Activated naive CD8-positive, alpha-beta T cell treated with anti-CD3 and anti-CD28 coated beads for 36 hours (primary cell): Measurements from ENCODE around the gene IFIT2. TPM values are rescaled to one million over a fixed set of nuclear protein-coding genes. Genes with fewer than 3 reads are reported as not detected.
"Not testable (repeated sequence)": the region's sequence is repeated elsewhere in the genome, so short reads cannot be mapped to it uniquely, and the experiment has no call there.

Experiments used
- DNase-seq: peaks from one replicate; pipeline ENCODE4 v3.0.0; 2021
- H3K27ac Mint-ChIP-seq: one replicate; pipeline ENCODE4 v1.8.0; 2022; ENCODE audit warnings: mild to moderate bottlenecking, moderate library complexity, mixed read lengths
- H3K27me3 Mint-ChIP-seq: one replicate; pipeline ENCODE4 v1.8.0; 2022; ENCODE audit warnings: mild to moderate bottlenecking, mixed read lengths
- H3K36me3 Mint-ChIP-seq: one replicate; pipeline ENCODE4 v1.8.0; 2021; ENCODE audit warnings: mild to moderate bottlenecking, mixed read lengths
- H3K4me1 Mint-ChIP-seq: one replicate; pipeline ENCODE4 v1.8.0; 2021; ENCODE audit warnings: mixed read lengths
- H3K4me3 Mint-ChIP-seq: one replicate; pipeline ENCODE4 v1.8.0; 2022; ENCODE audit warnings: mild to moderate bottlenecking, moderate library complexity, mixed read lengths
- H3K9me3 Mint-ChIP-seq: one replicate; pipeline ENCODE4 v1.8.0; 2022; ENCODE audit warnings: mixed read lengths
- total RNA-seq, 2 experiments: library from RNA; stranded (reverse); gene quantifications; one replicate each; pipeline ENCODE4 v1.2.3, GENCODE V29; 2021

IFIT2 gene
- total RNA-seq, 2 experiments from 2014 or later, result 37.0 to 37.3 TPM

DNA sequence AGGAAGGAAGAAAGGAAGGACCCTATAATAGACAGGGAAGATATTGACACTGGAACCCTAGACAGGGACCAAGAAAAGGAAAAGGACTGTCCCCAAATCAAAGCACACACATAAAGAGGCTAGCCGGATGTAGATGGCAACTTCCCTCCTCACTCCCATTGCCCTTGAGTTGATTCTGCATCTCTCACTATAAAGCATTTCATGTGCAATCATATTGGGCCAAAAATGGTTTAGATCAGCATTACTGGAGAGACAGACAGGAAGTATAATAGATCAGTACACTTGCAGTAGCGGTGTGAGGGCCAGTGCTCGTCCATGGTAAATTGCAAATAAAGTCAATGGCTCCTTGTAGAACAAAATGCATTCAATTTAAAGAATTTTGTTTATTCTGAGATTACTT lies 34.4 kb downstream of the IFIT2 start:
- H3K27ac Mint-ChIP-seq, result no peak overlapping the region
- H3K4me3 Mint-ChIP-seq, result no peak overlapping the region
- peaks cover 48% of the 10 kb centered on the region for H3K4me1 Mint-ChIP-seq
- peaks cover 58% of the 10 kb centered on the region for H3K27me3 Mint-ChIP-seq
- peaks cover 18% of the 10 kb centered on the region for H3K36me3 Mint-ChIP-seq
- H3K9me3 Mint-ChIP-seq, result no peaks in the 10 kb centered on the region
- DNase-seq, result no peak

- Mint-ChIP-seq H3K4me1 (peaks cover 38% of the 10 kb centered on the region), H3K36me3 (peaks cover 16% of the 10 kb centered on the region), H3K27ac (no peak overlapping the region), H3K27me3 (peaks cover 63% of the 10 kb centered on the region), H3K9me3 (no peaks in the 10 kb centered on the region), H3K4me3 (no peak overlapping the region)
- peak; percentile 41 for DNase-seq
Measured at GRCh38 chr10:89337484-89337883, 35.6 kb downstream of the IFIT2 start.

- Mint-ChIP-seq H3K9me3 (no peaks in the 10 kb centered on the region), H3K4me1 (peaks cover 25% of the 10 kb centered on the region), H3K4me3 (no peak overlapping the region), H3K36me3 (peaks cover 16% of the 10 kb centered on the region), H3K27ac (no peak overlapping the region), H3K27me3 (peaks cover 74% of the 10 kb centered on the region)
- DNase-seq, result no peak
Measured at GRCh38 chr10:89338713-89339112, 36.9 kb downstream of the IFIT2 start.

- no peak for DNase-seq
- Mint-ChIP-seq H3K36me3 (peaks cover 16% of the 10 kb centered on the region), H3K27ac (no peak overlapping the region), H3K27me3 (peaks cover 81% of the 10 kb centered on the region), H3K4me3 (no peak overlapping the region), H3K4me1 (peaks cover 18% of the 10 kb centered on the region), H3K9me3 (no peaks in the 10 kb centered on the region)
Measured at GRCh38 chr10:89339875-89340274, 38.0 kb downstream of the IFIT2 start.

- peaks cover 72% of the 10 kb centered on the region for H3K27me3 Mint-ChIP-seq
- no peak overlapping the region for H3K4me3 Mint-ChIP-seq
- no peak overlapping the region for H3K27ac Mint-ChIP-seq
- H3K9me3 Mint-ChIP-seq, result no peaks in the 10 kb centered on the region
- no peak for DNase-seq
- peaks cover 14% of the 10 kb centered on the region for H3K36me3 Mint-ChIP-seq
- peaks cover 13% of the 10 kb centered on the region for H3K4me1 Mint-ChIP-seq
Measured at GRCh38 chr10:89341649-89342048, 39.8 kb downstream of the IFIT2 start.

DNA sequence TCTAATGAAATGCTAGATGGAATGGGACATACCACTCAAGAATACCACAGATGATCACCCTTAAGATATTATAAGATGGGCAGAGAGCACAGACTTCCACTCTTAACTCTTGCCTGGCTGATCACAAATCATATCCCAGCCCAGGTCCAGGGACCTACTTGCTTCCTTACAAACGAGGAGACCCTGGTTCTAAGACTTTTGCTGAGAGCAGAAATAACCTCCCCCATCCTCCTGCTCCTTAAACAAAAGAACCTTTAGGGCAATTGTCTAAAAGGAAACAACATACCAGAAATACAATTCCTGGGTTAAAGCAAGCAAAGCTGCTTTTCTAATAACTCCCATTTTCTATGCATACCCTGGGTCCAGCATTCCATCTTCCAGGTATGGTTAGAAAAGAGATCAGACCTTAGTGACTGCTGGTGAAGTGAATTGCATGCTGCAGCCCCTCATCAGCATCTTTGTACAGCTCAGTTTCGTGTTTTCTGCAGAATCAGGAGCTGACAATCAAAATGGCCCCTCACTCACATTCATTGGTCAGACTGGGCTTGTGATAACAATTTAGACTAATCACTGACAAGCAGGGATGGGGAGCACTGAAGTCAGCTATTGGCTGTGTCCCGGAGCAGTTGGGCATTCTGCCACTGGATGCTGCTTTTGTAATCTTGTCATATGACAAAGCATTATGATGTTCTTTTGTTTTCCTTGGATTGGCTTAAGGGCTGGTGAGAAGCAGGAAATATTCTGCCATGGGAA lies 40.5 kb downstream of the IFIT2 start:
- Mint-ChIP-seq H3K36me3 (peaks cover 14% of the 10 kb centered on the region), H3K4me3 (no peak overlapping the region), H3K4me1 (peaks cover 8% of the 10 kb centered on the region), H3K9me3 (no peaks in the 10 kb centered on the region), H3K27me3 (peaks cover 67% of the 10 kb centered on the region), H3K27ac (no peak overlapping the region)
- no peak for DNase-seq

DNA sequence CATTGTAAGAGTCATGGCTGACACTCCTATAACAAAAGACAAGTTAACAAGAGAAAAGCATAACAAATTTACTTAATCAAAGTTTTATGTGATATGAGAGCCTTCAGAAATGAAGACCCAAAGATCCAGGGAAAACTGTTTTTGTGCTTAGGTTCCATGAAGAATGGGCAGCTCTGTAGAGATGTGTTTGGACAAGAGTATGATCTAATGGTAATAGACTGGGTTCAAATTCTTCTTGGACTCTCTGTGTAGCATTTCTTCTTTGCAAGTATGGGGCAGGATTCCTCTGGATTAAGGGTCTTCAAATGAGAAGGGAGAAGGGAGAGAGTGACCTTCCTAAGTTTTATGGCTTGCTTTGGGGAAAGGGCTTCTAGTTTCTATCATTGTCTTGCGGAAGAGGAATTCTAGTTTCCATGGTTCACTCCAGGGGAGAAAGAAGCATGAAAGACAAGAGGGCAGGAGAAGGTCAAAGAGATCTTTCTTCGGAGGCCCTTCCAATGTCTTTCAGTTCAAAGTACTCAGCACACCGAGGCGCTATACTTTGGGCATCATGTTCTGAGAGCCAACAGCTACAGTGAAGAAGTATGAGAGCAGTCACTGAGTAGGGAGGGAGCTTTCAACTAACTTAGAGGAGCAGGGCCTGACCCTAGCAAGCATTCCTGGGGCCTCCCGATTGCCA lies 41.4 kb downstream of the IFIT2 start:
- Mint-ChIP-seq H3K4me1 (peaks cover 10% of the 10 kb centered on the region), H3K27ac (no peak overlapping the region), H3K4me3 (no peak overlapping the region), H3K27me3 (peaks cover 63% of the 10 kb centered on the region), H3K36me3 (peaks cover 13% of the 10 kb centered on the region), H3K9me3 (no peaks in the 10 kb centered on the region)
- DNase-seq, result no peak

DNA sequence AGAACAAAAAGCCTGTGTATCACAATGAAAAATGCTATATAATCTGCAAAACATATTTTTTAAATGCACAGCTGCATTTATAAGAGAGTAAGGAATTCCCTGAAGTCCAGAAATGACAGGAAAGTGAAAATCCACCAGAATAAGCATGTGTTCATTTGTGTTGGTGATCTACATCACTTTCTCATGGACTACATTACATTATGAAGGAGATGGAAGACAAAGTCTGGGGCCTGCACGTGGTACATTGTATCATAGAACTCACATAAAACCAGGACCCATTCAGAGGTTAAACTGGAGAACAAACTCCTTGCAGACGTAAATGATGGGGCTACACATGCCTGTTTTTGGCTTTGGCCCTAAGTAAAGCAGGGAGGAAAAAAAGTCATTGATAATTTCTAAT lies 42.3 kb downstream of the IFIT2 start:
- DNase-seq, result no peak
- Mint-ChIP-seq H3K36me3 (peaks cover 6% of the 10 kb centered on the region), H3K27me3 (peaks cover 54% of the 10 kb centered on the region), H3K27ac (no peak overlapping the region), H3K4me1 (peaks cover 10% of the 10 kb centered on the region), H3K9me3 (no peaks in the 10 kb centered on the region), H3K4me3 (no peak overlapping the region)

DNA sequence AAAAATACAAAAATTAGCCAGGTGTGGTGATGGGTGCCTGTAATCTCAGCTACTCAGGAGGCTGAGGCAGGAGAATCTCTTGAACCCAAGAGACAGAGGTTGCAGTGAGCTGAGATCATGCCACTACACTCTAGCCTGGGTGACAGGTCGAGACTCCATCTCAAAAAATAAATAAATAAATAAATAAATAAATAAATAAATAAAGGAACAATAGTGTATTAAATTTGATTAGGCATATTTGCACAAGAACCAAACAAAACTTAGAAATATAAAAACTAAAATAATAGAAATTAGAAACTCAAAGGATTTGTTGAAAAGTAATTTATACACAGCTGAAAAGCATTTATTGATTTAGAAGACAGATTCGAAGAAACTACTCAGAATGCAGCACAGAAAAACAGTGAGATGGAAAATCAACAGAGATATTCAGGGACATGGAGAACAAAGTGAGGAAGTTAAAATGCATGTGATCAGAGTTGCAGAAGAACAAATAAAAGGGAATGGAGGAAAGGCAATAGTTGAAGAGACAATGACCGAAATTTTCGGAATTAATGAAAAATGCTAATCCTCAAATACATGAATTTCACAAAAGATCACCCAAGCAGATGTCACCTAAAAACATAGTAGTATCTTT lies 43.6 kb downstream of the IFIT2 start:
- Mint-ChIP-seq H3K36me3 (peaks cover 1% of the 10 kb centered on the region), H3K4me1 (peaks cover 11% of the 10 kb centered on the region), H3K27ac (no peak overlapping the region), H3K9me3 (no peaks in the 10 kb centered on the region), H3K27me3 (peaks cover 50% of the 10 kb centered on the region), H3K4me3 (no peak overlapping the region)
- no peak for DNase-seq

GRCh38 chr10:89346405-89347254 lies 44.8 kb downstream of the IFIT2 start:
- H3K9me3 Mint-ChIP-seq, result no peaks in the 10 kb centered on the region

DNA sequence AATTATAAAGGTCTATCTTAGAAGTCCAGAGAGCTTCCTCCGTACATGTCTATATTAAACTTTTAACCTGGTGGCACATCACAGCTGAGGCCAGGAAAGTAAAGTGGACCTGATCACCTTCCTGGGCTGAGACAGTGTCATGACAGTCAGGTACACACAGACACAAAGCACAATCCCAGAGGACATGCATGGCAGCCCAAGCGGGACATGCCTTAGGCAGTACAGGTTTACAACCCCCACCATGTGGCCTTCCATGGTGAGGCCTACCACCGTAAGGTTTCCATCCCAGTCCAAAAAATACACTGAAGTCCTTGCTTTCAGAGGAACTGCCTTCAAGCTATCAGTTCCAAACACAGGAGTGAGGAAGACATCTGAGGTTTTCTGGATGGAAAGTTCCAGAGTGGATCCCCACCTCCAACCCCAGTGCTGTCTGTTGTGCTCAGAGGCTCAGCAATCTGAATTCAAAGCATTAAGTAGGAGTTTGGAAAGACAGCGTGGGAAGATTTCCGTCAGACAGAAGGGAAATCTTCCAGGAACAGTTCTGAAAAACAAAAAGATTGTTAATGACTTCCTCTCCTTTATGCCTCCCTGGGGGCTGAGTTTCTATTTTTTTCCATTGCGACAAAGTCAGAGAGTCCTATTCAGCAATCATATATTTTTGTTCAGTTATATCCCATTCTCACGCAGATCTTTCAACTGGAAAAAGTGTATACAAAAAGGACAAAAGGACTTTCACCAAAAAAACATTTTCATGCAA lies 46.0 kb downstream of the IFIT2 start:
- peaks cover 1% of the 10 kb centered on the region for H3K36me3 Mint-ChIP-seq
- DNase-seq, result no peak
- no peak overlapping the region for H3K4me3 Mint-ChIP-seq
- H3K9me3 Mint-ChIP-seq, result no peaks in the 10 kb centered on the region
- peaks cover 35% of the 10 kb centered on the region for H3K27me3 Mint-ChIP-seq
- no peak overlapping the region for H3K27ac Mint-ChIP-seq
- H3K4me1 Mint-ChIP-seq, result peaks cover 30% of the 10 kb centered on the region

More at GRCh38 chr10:89346405-89347254, 44.8 kb downstream of the IFIT2 start:
- H3K4me1 Mint-ChIP-seq, result peaks cover 22% of the 10 kb centered on the region
- H3K27me3 Mint-ChIP-seq, result peaks cover 43% of the 10 kb centered on the region
- H3K4me3 Mint-ChIP-seq, result no peak overlapping the region
- peaks cover 1% of the 10 kb centered on the region for H3K36me3 Mint-ChIP-seq
- no peak for DNase-seq
- H3K27ac Mint-ChIP-seq, result no peak overlapping the region

DNA sequence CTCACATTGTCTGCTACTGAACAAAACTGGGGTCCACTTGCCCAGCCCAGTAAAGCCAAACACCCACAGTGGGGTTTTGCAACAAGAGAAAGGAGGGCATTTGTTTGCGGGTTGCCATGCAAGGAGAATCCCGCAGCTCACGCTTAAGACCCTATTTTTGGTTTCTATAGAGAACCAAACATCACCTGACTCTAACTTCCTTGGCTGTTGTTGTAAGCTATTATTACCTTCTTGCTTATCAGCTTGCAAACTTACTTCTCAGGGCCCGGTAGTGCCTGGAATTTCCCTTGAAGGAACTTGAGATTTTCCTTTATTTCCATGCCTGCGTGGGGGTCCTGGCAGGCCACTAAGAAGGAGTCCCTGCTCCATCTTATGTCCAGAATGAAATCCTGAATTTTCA lies 46.6 kb downstream of the IFIT2 start:
- H3K36me3 Mint-ChIP-seq, result peaks cover 3% of the 10 kb centered on the region
- no peak for DNase-seq
- H3K27me3 Mint-ChIP-seq, result peaks cover 32% of the 10 kb centered on the region
- H3K4me1 Mint-ChIP-seq, result peaks cover 30% of the 10 kb centered on the region
- no peaks in the 10 kb centered on the region for H3K9me3 Mint-ChIP-seq
- H3K4me3 Mint-ChIP-seq, result no peak overlapping the region
- no peak overlapping the region for H3K27ac Mint-ChIP-seq

DNA sequence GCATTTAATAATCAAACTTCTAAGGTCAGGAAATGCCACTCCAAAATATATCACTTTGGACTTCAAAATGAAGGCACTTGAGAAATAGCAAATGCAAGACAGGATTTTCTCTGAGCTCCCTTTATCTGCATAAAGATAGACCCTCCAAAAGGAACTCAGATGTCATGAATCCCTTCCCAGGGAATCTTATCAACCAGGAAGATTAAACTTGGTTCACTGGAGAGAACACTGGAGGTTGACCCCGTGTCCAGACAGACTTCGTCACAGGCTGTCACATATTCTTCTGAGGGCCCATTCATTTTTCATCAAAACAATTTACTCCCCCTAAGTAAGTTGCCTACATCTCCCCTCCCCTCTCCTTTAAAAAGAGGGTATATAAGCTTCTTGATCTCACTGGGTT lies 47.1 kb downstream of the IFIT2 start:
- no peak overlapping the region for H3K27ac Mint-ChIP-seq
- H3K36me3 Mint-ChIP-seq, result peaks cover 5% of the 10 kb centered on the region
- peaks cover 2% of the 10 kb centered on the region for H3K9me3 Mint-ChIP-seq
- H3K4me1 Mint-ChIP-seq, result peaks cover 30% of the 10 kb centered on the region
- DNase-seq, result no peak
- peaks cover 32% of the 10 kb centered on the region for H3K27me3 Mint-ChIP-seq
- no peak overlapping the region for H3K4me3 Mint-ChIP-seq

- not testable (repeated sequence) for DNase-seq, H3K4me3 Mint-ChIP-seq, H3K27ac Mint-ChIP-seq, H3K36me3 Mint-ChIP-seq, H3K9me3 Mint-ChIP-seq
- Mint-ChIP-seq H3K27me3 (peaks cover 23% of the 10 kb centered on the region), H3K4me1 (peaks cover 30% of the 10 kb centered on the region)
Measured at GRCh38 chr10:89350631-89351315, 48.9 kb downstream of the IFIT2 start.
